ENCODE data around the gene KIAA1191.
"Not testable (repeated sequence)": the region's sequence is repeated elsewhere in the genome, so short reads cannot be mapped to it uniquely, and the experiment has no call there.

KIAA1191 gene

GRCh38 chr5:176305356-176305755 is 56.2 kb downstream of the KIAA1191 start:
- DNase-seq = not testable (repeated sequence)
